ENCODE measurements around the gene PRKCH. TPM values are rescaled to one million over a fixed set of nuclear protein-coding genes. Genes with fewer than 3 reads are reported as not detected.

PRKCH gene
- total and polyA plus RNA-seq, 9 of the 15 experiments (the other 6 are each of a cell fraction or from before 2014, with no cell fraction given): 0.61 to 4.4 (median 4.0) TPM

DNA sequence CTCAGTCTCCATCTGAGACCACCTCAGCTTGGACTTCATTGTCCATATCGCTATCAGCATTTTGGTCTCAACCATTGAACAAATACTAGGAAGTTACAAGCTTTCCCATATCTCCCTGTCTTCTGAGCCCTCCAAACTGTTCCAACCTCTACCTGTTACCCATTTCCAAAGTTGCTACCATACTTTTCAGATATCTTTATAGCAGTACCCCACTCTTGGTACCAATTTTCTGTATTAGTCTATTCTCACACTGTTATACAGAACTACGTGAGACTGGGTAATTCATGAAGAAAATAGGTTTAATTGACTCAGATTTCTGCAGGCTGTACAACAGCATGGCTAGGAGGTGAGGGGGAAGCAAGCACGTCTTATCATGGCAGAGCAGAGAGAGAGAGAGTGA, 53.8 kb downstream of the PRKCH start:
- in situ Hi-C loops (cut with MboI) (no loop called here), intact Hi-C loops (cut with micrococcal nuclease) (no loop called here)
- TF ChIP-seq ZNF707 (CRISPR knock-in tag; conservative IDR thresholded peaks at IDR 0.05): peak; percentile 81
- TF ChIP-seq, protein P1, sequence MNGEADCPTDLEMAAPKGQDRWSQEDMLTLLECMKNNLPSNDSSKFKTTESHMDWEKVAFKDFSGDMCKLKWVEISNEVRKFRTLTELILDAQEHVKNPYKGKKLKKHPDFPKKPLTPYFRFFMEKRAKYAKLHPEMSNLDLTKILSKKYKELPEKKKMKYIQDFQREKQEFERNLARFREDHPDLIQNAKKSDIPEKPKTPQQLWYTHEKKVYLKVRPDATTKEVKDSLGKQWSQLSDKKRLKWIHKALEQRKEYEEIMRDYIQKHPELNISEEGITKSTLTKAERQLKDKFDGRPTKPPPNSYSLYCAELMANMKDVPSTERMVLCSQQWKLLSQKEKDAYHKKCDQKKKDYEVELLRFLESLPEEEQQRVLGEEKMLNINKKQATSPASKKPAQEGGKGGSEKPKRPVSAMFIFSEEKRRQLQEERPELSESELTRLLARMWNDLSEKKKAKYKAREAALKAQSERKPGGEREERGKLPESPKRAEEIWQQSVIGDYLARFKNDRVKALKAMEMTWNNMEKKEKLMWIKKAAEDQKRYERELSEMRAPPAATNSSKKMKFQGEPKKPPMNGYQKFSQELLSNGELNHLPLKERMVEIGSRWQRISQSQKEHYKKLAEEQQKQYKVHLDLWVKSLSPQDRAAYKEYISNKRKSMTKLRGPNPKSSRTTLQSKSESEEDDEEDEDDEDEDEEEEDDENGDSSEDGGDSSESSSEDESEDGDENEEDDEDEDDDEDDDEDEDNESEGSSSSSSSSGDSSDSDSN (IDR thresholded peaks at IDR 0.05; ENCODE audit: borderline replicate concordance in 1 of 2, low read depth in 2 of 2, low read length in 2 of 2): no peak
- no peak for ATAC-seq
- H3K9me3 ChIP-seq (replicated peaks; ENCODE audit: control insufficient read depth, insufficient read depth, low read depth, low read length): no peaks in the 10 kb centered on the region
- no peaks in the 10 kb centered on the region for H3K4me1 ChIP-seq (replicated peaks in 1 of 2; ENCODE audit: control insufficient read depth in 2 of 2, insufficient read depth in 2 of 2, low read length in 2 of 2)
- DNase-seq (ENCODE audit: extremely low read depth in 1 of 4, low spot score in 3 of 4): no peak
- POLR2A ChIA-PET: no interaction called here
- CTCF ChIA-PET (ENCODE audit: low intra/inter-chr PET ratio): no interaction called here
- 19% methylated on average over 2 of the region's 3 CpGs for WGBS (ENCODE audit: insufficient coverage, low coverage, missing lambda C conversion rate)
- H3K36me3 ChIP-seq (ENCODE audit: control insufficient read depth, insufficient read depth, low read length): no peaks in the 10 kb centered on the region
- no TSS peak for BruUV-seq (replicated peaks)
- no peak overlapping the region for H3K4me2 ChIP-seq (ENCODE audit: insufficient read depth, low read length)
- H3K9me1 ChIP-seq (ENCODE audit: control insufficient read depth, insufficient read depth, low read length): no peaks in the 10 kb centered on the region
- no peaks in the 10 kb centered on the region for H3K27me3 ChIP-seq (ENCODE audit: control insufficient read depth in 2 of 2, insufficient read depth in 2 of 2, low read length in 2 of 2)
- no peak overlapping the region for H3K27ac ChIP-seq (ENCODE audit: extremely low read depth, low read depth, low read length)
- H3K4me3 ChIP-seq: no peak overlapping the region
- no peaks in the 10 kb centered on the region for H4K20me1 ChIP-seq (replicated peaks; ENCODE audit: control insufficient read depth, insufficient read depth, low read length)
- no peak overlapping the region for H3K9ac ChIP-seq (ENCODE audit: insufficient read depth in 1 of 2, low read depth in 2 of 2, low read length in 2 of 2)
- H3K79me2 ChIP-seq (ENCODE audit: control insufficient read depth, insufficient read depth, low read length): no peaks in the 10 kb centered on the region
- no peak for FAIRE-seq
- H2AFZ ChIP-seq (ENCODE audit: low read depth, low read length): no peak overlapping the region

DNA sequence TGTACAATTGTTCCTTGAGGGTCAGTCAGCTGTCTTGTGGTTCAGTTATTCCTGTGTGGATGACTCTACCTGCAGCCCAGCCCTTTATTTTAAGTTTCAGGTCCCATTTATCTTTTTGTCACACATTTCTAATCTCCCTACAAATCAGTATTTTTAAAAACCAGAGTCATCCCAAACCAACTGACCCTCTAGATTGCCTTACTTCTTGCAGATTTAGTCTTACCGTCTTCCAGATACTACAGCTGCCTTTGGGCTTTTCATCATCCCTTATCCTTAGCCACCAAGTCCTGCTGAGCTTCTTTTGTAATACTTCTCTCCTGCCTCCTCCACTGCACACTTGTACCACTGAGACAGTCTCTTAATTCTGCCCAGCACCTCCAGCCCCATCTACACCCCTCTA, 54.9 kb downstream of the PRKCH start:
- H3K79me2 ChIP-seq (ENCODE audit: control insufficient read depth, insufficient read depth, low read length): no peaks in the 10 kb centered on the region
- ATAC-seq (no peak), FAIRE-seq (no peak), DNase-seq (ENCODE audit: extremely low read depth in 1 of 4, low spot score in 3 of 4) (peak in 1 of 4 experiments; percentile 8)
- intact Hi-C loops (cut with micrococcal nuclease) (no loop called here), in situ Hi-C loops (cut with MboI) (no loop called here)
- POLR2A ChIA-PET: no interaction called here
- 13% methylated on average over 1 of the region's 1 CpG for WGBS (ENCODE audit: insufficient coverage, low coverage, missing lambda C conversion rate)
- no TSS peak for BruUV-seq (replicated peaks)
- H3K4me3 ChIP-seq: no peak overlapping the region
- CTCF ChIA-PET (ENCODE audit: low intra/inter-chr PET ratio): no interaction called here
- no peak overlapping the region for H3K9ac ChIP-seq (ENCODE audit: insufficient read depth in 1 of 2, low read depth in 2 of 2, low read length in 2 of 2)
- H2AFZ ChIP-seq (ENCODE audit: low read depth, low read length): no peak overlapping the region
- no peak overlapping the region for H3K4me2 ChIP-seq (ENCODE audit: insufficient read depth, low read length)
- H3K4me1 ChIP-seq (replicated peaks in 1 of 2; ENCODE audit: control insufficient read depth in 2 of 2, insufficient read depth in 2 of 2, low read length in 2 of 2): no peaks in the 10 kb centered on the region
- H3K27ac ChIP-seq (ENCODE audit: extremely low read depth, low read depth, low read length): no peak overlapping the region
- no peaks in the 10 kb centered on the region for H3K9me1 ChIP-seq (ENCODE audit: control insufficient read depth, insufficient read depth, low read length)
- H4K20me1 ChIP-seq (replicated peaks; ENCODE audit: control insufficient read depth, insufficient read depth, low read length): no peaks in the 10 kb centered on the region
- H3K9me3 ChIP-seq (replicated peaks; ENCODE audit: control insufficient read depth, insufficient read depth, low read depth, low read length): no peaks in the 10 kb centered on the region
- H3K27me3 ChIP-seq (ENCODE audit: control insufficient read depth in 2 of 2, insufficient read depth in 2 of 2, low read length in 2 of 2): no peaks in the 10 kb centered on the region
- no peaks in the 10 kb centered on the region for H3K36me3 ChIP-seq (ENCODE audit: control insufficient read depth, insufficient read depth, low read length)
- TF ChIP-seq TRIM24 (IDR thresholded peaks at IDR 0.05) (peak; percentile 37 to 44; a peak in 1 of 4 replicates), CBFA2T3 (IDR thresholded peaks at IDR 0.05) (peak; percentile 67), ZC3H8 (IDR thresholded peaks at IDR 0.05) (no peak), ZNF232 (CRISPR knock-in tag; IDR thresholded peaks at IDR 0.05) (no peak), ATF7 (IDR thresholded peaks at IDR 0.05) (no peak), ZNF75A (CRISPR knock-in tag; IDR thresholded peaks at IDR 0.05) (no peak), HDGF (IDR thresholded peaks at IDR 0.05) (no peak), SOX6 (IDR thresholded peaks at IDR 0.05) (0 out of 2 replicates have a peak, but pooled peaks have one; percentile 19), TAL1 (IDR thresholded peaks at IDR 0.05) (peak; percentile 39; the same call in 1 of the 2 replicates), ADNP (tag; IDR thresholded peaks at IDR 0.05) (no peak), ARID1B (IDR thresholded peaks at IDR 0.05) (peak; percentile 43), ZNF589 (CRISPR knock-in tag; IDR thresholded peaks at IDR 0.05; ENCODE audit: low read depth) (no peak), CBFA2T2 (conservative IDR thresholded peaks at IDR 0.05) (peak; percentile 51; the same call in 1 of the 2 replicates), ZEB2 (IDR thresholded peaks at IDR 0.05) (no peak), PURB (CRISPR knock-in tag; IDR thresholded peaks at IDR 0.05; ENCODE audit: low read depth) (no peak)
- TF ChIP-seq, protein P2, sequence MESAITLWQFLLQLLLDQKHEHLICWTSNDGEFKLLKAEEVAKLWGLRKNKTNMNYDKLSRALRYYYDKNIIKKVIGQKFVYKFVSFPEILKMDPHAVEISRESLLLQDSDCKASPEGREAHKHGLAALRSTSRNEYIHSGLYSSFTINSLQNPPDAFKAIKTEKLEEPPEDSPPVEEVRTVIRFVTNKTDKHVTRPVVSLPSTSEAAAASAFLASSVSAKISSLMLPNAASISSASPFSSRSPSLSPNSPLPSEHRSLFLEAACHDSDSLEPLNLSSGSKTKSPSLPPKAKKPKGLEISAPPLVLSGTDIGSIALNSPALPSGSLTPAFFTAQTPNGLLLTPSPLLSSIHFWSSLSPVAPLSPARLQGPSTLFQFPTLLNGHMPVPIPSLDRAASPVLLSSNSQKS (CRISPR knock-in tag; IDR thresholded peaks at IDR 0.05): no peak
